ENCODE measurements around the gene CPEB2.

Gene CPEB2

DNA sequence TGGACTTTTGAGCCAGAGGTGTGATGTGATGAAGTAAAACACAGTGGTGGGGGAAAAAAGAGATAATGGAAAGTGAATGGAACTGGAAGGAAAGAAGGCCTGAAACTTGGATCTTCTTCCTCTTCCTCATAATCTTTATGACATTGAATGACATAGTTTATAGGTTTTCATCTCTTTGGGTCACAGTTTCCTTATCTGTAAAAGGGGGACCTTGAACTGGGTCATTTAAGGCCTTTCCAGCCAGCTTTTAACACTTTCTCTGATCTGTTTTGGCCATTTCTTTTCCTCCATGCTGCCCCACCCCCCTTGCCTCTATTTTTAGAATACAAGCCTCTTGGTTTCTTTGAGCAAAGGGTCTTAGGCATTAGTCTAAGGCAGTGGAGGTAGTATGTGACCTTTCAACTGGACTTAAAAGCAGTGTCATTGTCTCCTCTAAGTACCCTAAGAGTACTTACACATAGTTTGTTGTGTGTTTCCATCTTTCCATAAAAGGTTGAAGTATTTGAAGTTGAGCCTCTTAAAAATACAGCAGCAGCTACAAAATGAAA is 7.8 kb downstream of the CPEB2 start:
- TF ChIP-seq, protein P1, sequence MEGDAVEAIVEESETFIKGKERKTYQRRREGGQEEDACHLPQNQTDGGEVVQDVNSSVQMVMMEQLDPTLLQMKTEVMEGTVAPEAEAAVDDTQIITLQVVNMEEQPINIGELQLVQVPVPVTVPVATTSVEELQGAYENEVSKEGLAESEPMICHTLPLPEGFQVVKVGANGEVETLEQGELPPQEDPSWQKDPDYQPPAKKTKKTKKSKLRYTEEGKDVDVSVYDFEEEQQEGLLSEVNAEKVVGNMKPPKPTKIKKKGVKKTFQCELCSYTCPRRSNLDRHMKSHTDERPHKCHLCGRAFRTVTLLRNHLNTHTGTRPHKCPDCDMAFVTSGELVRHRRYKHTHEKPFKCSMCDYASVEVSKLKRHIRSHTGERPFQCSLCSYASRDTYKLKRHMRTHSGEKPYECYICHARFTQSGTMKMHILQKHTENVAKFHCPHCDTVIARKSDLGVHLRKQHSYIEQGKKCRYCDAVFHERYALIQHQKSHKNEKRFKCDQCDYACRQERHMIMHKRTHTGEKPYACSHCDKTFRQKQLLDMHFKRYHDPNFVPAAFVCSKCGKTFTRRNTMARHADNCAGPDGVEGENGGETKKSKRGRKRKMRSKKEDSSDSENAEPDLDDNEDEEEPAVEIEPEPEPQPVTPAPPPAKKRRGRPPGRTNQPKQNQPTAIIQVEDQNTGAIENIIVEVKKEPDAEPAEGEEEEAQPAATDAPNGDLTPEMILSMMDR (IDR thresholded peaks at IDR 0.05; ENCODE audit: low read depth, low read length) = no peak
- no peak for DNase-seq (ENCODE audit: extremely low read depth, low read depth)

DNA sequence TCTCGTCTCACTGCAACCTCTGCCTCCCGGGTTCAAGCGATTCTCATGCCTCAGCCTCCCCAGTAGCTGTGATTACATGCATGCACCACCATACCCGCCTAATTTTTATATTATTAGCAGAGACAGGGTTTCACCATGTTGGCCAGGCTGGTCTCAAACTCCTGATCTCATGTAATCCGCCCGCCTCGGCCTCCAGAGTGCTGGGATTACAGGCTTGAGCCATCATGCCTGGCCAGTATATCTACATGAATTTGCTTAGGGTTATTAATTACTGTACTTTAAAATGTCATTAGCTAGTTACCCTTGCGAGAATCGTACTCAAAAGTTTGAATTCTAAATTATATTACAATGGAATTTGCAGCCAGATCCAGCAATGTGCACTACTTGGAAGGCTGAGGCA is 8.9 kb downstream of the CPEB2 start:
- TF ChIP-seq, protein P1 (IDR thresholded peaks at IDR 0.05; ENCODE audit: low read depth, low read length) = no peak
- DNase-seq (ENCODE audit: extremely low read depth, low read depth) = no peak

DNA sequence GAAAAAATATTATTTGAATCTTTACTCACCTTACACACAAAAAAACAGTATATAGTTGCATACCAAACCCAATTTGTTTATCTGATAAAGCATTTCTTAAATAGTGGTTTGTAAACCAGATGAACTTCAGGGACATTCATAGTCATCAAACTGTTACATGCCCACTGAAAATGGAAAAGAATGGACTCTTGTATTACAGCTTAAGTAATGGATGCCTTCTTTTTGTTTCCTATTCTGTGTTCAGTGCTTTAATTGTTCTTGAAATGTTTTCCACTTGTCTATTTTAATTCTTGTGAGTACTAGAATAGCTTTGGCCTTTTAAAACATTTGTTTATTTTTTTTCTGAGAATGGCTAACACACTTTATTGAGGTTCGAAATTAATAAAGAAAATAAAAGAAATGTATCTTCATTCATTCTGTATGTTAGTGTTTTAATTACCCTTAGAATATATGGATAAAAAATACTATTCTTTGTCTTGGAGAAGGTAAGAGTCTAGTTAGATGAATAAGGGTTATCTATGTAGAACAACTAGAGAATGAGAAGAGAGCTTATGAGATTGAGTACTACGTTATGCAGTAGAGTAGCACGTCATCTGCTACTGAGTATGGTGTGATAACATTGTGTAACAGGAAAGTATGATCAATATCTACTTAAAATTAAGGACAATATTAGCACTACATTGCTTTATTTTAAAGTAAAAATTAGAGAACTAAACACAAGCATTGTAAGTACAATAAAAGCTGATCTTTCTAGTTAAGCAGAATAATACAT is 9.9 kb downstream of the CPEB2 start:
- no peak for DNase-seq (ENCODE audit: extremely low read depth, low read depth)
- TF ChIP-seq, protein P1 (IDR thresholded peaks at IDR 0.05; ENCODE audit: low read depth, low read length) = no peak

DNA sequence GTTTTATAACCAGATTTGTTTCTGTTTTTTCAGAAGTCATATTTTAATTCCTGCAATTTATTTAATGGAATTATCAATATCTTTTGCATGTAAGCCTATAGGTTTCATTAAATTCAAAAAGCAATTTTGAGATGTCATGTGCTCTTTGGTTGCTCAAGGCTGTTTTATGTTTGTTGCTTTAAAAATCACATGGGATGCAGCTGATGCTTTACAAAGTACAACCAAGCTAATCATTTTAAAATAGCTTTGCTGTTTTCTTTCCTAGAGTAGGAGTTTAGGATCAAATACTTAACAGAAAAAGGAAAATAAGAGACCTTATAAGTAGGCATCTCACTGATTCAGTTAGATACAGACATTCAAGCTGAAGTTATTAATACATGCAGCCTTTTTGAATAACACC is 11.3 kb downstream of the CPEB2 start:
- TF ChIP-seq, protein P1 (IDR thresholded peaks at IDR 0.05; ENCODE audit: low read depth, low read length) = no peak

DNA sequence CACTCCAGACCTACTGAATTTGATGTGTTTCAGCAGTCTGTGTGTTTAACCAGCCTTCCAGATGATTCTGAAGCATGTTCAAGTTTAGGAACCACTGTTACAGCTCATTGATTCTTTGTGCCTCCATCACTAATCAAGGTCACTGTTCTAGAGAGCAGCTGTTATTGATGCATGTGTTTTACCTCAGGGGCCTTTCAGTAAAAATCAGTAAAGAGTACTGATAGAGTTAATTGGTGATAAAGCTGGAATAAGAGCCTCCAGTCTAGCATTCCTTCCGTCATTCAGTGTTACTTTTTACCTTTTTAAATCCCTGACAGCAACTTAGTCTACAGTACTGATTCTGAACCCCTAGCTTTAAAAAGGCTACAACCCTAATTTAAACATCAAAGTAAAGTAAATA is 12.9 kb downstream of the CPEB2 start:
- no peak for DNase-seq (ENCODE audit: extremely low read depth, low read depth)
- TF ChIP-seq, protein P1 (IDR thresholded peaks at IDR 0.05; ENCODE audit: low read depth, low read length) = no peak

More for the DNA sequence above, 11.3 kb downstream of the CPEB2 start:
- DNase-seq (ENCODE audit: extremely low read depth, low read depth) = no peak

DNA sequence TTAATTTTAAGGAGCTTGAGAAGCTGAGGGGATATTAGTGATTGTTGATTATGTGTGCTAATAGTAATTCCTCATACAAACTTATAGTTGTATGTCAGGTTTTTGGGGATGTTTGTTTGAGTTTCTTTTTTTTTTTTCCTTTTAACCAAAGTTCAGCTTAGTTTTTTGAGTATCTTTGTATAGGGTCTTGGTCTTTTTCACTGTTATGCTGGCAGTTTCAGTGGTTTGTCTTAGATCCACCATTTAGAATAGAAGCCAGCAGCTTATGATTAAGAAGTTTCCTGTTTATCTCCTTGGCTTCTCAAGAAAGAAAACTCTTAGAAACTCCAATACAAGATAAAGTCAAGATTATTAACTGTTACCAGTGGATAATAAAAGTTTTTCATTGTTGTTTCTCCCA is 16.1 kb downstream of the CPEB2 start:
- TF ChIP-seq, protein P1 (IDR thresholded peaks at IDR 0.05; ENCODE audit: low read depth, low read length) = no peak
- no peak for DNase-seq (ENCODE audit: extremely low read depth, low read depth)

DNA sequence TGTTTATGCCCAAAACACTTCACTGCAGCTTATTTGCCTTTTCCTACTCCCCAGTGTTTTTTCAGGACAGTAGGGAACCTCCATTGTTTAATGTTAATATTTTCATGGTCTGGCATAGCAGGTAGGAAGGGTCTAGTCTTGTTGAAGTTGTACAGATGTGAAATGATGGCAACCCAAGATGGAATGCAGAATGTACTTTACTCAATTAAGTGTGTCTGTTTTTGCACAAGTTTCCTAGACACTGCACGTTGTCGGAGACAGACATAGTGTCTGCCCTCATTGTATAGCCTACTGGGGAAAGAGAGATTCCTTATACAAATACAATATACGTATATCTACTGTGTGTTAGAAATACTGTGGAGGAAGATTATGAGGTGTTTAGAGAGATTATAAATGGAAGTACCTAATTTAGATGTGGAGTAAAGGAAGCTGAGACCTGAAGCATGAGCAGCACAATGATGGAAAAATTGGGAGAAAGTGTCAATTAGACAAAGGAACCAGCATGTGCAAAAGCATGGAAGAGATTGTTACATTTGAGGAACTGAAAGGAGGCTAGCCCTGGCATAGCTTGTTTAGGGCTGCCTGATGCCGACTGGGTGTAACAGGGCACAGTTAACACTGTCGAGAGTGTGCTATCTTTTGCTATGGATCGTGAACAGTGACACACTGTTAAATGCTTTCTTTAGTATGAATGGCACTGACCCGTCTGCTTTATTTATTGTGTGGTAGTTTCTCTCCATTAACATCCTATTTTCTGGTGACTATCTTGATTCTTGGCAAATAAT is 18.4 kb downstream of the CPEB2 start:
- TF ChIP-seq, protein P1 (IDR thresholded peaks at IDR 0.05; ENCODE audit: low read depth, low read length) = no peak
- no peak for DNase-seq (ENCODE audit: extremely low read depth, low read depth)

Data from AG09319 (cell line).